HCT116 (cell line): Measurements from ENCODE around the gene USF2. TPM values are rescaled to one million over a fixed set of nuclear protein-coding genes. Genes with fewer than 3 reads are reported as not detected.

ENCODE experiments used
- ATAC-seq: fragments of 200-7000 bp; cut with Tn5 transposase; 2 replicates; pipeline ENCODE4 v1.9.1; 2020; ENCODE audit warnings: mild to moderate bottlenecking, moderate library complexity
- BruUV-seq: library from RNA; stranded (reverse); fragments of 400-500 nt; replicated peaks from 2 replicates; lab custom pipeline; 2021; lab: Mats Ljungman, UMichigan
- CTCF ChIA-PET: fragments of 300-600 bp; sonication (Branson Sonifier 250); formaldehyde crosslinking; loops from one replicate; lab custom pipeline; 2021; ENCODE audit warnings: antibody characterized with exemption; lab: Charles Lee
- POLR2A ChIA-PET: fragments of 300-600, 350-600 bp; sonication (Branson Sonifier 250); formaldehyde crosslinking; loops from one replicate; lab custom pipeline; 2021; ENCODE audit warnings: antibody characterized with exemption; lab: Charles Lee
- RAD21 ChIA-PET, 2 experiments: fragments of 300-600 bp; sonication (Branson Sonifier 250); formaldehyde crosslinking; loops; one replicate each; lab custom pipeline; 2023; ENCODE audit warnings: low total read pairs in 2 of 2; ENCODE audit not compliant: uncharacterized antibody in 2 of 2, unreplicated experiment in 2 of 2, low non-redundant PET in 1 of 2; lab: Charles Lee
- DNase-seq: peaks from one replicate; pipeline ENCODE4 v3.0.0-alpha.2; 2010; ENCODE audit warnings: low read depth, low spot score
- H2AFZ ChIP-seq: fragments of 200-600 bp; shearing (Covaris generic), sonication (generic); 2 replicates; pipeline ENCODE4 v1.6.1; 2017; ENCODE audit warnings: low read depth, mixed run types, mixed read lengths, antibody characterized with exemption, low read length; ENCODE audit not compliant: poor library complexity, severe bottlenecking
- H3K27ac ChIP-seq: 2 replicates; pipeline ENCODE4 v1.5.1; 2012; ENCODE audit warnings: low read depth, low read length
- H3K27me3 ChIP-seq: fragments of 200-600 bp; sonication (generic); 2 replicates; pipeline ENCODE4 v1.6.1; 2016; ENCODE audit warnings: mixed run types, low read length, mixed read lengths; ENCODE audit not compliant: insufficient read depth
- H3K36me3 ChIP-seq, 2 experiments: fragments of 200-500 bp in 1 of 2; fragments of 200-600 bp in 1 of 2; sonication (Bioruptor generic) in 1 of 2; sonication (generic) in 1 of 2; 2 replicates each; pipeline versions ENCODE4 v1.5.1 to v1.6.1; 2014 to 2016; ENCODE audit warnings: low read length in 2 of 2, inconsistent platforms in 1 of 2, mixed read lengths in 1 of 2, mixed run types in 1 of 2; ENCODE audit not compliant: insufficient read depth in 2 of 2, control insufficient read depth in 1 of 2
- H3K4me1 ChIP-seq, 2 experiments: fragments of 200-600 bp in 1 of 2; sonication (generic) in 1 of 2; 2 replicates each; pipeline versions ENCODE4 v1.5.1 to v1.6.1; 2012 to 2017; ENCODE audit warnings: low read length in 2 of 2, inconsistent platforms in 1 of 2, mild to moderate bottlenecking in 1 of 2, mixed read lengths in 1 of 2, mixed run types in 1 of 2, moderate library complexity in 1 of 2; ENCODE audit not compliant: insufficient read depth in 2 of 2, control insufficient read depth in 1 of 2
- H3K4me2 ChIP-seq: fragments of 200-600 bp; sonication (generic); 2 replicates; pipeline ENCODE4 v1.6.1; 2017; ENCODE audit warnings: mixed run types, low read length, mixed read lengths
- H3K4me3 ChIP-seq, 2 experiments: fragments of 200-600 bp in 1 of 2; sonication (generic) in 1 of 2; replicated peaks in 1 of 2; 2 replicates each; pipeline ENCODE4 v1.5.1; 2011 to 2016; ENCODE audit warnings: low read length in 2 of 2, control low read depth in 1 of 2, low read depth in 1 of 2, mild to moderate bottlenecking in 1 of 2, mixed read lengths in 1 of 2, mixed run types in 1 of 2
- H3K79me2 ChIP-seq: fragments of 200-600 bp; sonication (generic); 2 replicates; pipeline ENCODE4 v1.6.1; 2017; ENCODE audit warnings: mild to moderate bottlenecking, mixed run types, low read length, moderate library complexity, mixed read lengths; ENCODE audit not compliant: insufficient read depth
- H3K9ac ChIP-seq: fragments of 200-600 bp; sonication (generic); 2 replicates; pipeline ENCODE4 v1.6.1; 2016; ENCODE audit warnings: low read length, mixed read lengths
- H3K9me2 ChIP-seq: fragments of 200-600 bp; sonication (generic), shearing (Covaris generic); 2 replicates; pipeline ENCODE4 v1.6.1; 2017; ENCODE audit warnings: mixed run types, mild to moderate bottlenecking, moderate library complexity; ENCODE audit not compliant: insufficient read depth
- H3K9me3 ChIP-seq, 2 experiments: fragments of 200-500 bp in 1 of 2; fragments of 200-600 bp in 1 of 2; sonication (Bioruptor generic) in 1 of 2; sonication (generic) in 1 of 2; 2 replicates each; pipeline ENCODE4 v1.6.1; 2014 to 2017; ENCODE audit warnings: low read length in 2 of 2, mixed read lengths in 2 of 2, inconsistent platforms in 1 of 2, low read depth in 1 of 2, mild to moderate bottlenecking in 1 of 2, mixed run types in 1 of 2, moderate library complexity in 1 of 2; ENCODE audit not compliant: control insufficient read depth in 1 of 2, insufficient read depth in 1 of 2
- H4K20me1 ChIP-seq: fragments of 200-600 bp; sonication (generic), shearing (Covaris generic); 2 replicates; pipeline ENCODE4 v1.6.1; 2017; ENCODE audit warnings: mixed run types, mild to moderate bottlenecking, moderate library complexity; ENCODE audit not compliant: insufficient read depth
- CTCF ChIP-seq, 3 experiments: fragments of 200-600 bp in 1 of 3; sonication (generic) in 1 of 3; IDR thresholded peaks in 2 of 3; conservative IDR thresholded peaks in 1 of 3; 2 replicates each; pipeline ENCODE4 v1.5.1; 2012 to 2017; ENCODE audit warnings: low read depth in 2 of 3, low read length in 2 of 3, antibody characterized with exemption in 1 of 3, borderline replicate concordance in 1 of 3, control low read depth in 1 of 3, mild to moderate bottlenecking in 1 of 3, mixed read lengths in 1 of 3, mixed run types in 1 of 3, moderate library complexity in 1 of 3; ENCODE audit not compliant: insufficient read depth in 1 of 3
- ELF1 ChIP-seq: IDR thresholded peaks from 2 replicates; pipeline ENCODE4 v1.6.1; 2012; ENCODE audit warnings: low read depth, borderline replicate concordance
- ZBTB33 ChIP-seq: IDR thresholded peaks from 2 replicates; pipeline ENCODE4 v1.6.1; 2011; ENCODE audit warnings: mild to moderate bottlenecking, low read length, moderate library complexity; ENCODE audit not compliant: insufficient replicate concordance; ENCODE audit errors: extremely low read depth
- intact Hi-C: fragments of 100-400 bp; cut with micrococcal nuclease; formaldehyde crosslinking; loops from 2 replicates; pipeline ENCODE4 v1.10.0; 2022
- total RNA-seq: library from RNA; stranded (reverse); gene quantifications from one replicate; pipeline ENCODE4 v1.2.1, GENCODE V29; 2021; ENCODE audit not compliant: unreplicated experiment

Gene USF2
- total RNA-seq, 1 experiment from 2014 or later = 98.4 TPM

- Histone ChIP-seq H3K36me3 (no peaks in the 10 kb centered on the region), H3K4me3 (no peak overlapping the region), H3K9me3 (no peaks in the 10 kb centered on the region), H4K20me1 (no peaks in the 10 kb centered on the region), H3K79me2 (no peaks in the 10 kb centered on the region), H3K27me3 (no peaks in the 10 kb centered on the region), H3K9me2 (no peaks in the 10 kb centered on the region), H2AFZ (no peak overlapping the region), H3K4me1 (peaks cover 16 to 42% of the 10 kb centered on the region in 2 experiments), H3K27ac (no peak overlapping the region), H3K9ac (no peak overlapping the region), H3K4me2 (no peak overlapping the region)
- no peak for DNase-seq
- ChIA-PET POLR2A (no interaction called here), CTCF (interaction anchor here (1.7 kb wide), 1 partner anchor 31 kb away, joined by 3 read pairs; no protein-coding TSS in a partner anchor), RAD21 (no interaction called here)
- TF ChIP-seq CTCF (IDR thresholded peaks at IDR 0.05 in 2 of 3, conservative IDR thresholded peaks at IDR 0.05 in 1 of 3; ENCODE audit: borderline replicate concordance in 1 of 3, insufficient read depth in 1 of 3, low read depth in 2 of 3, low read length in 2 of 3) (no peak), ZBTB33 (no peak), ELF1 (no peak)
- no TSS peak for BruUV-seq
- intact Hi-C loops = no loop called here
- ATAC-seq = no peak
Observed at GRCh38 chr19:35322014-35322413, 53.3 kb downstream of the USF2 start.
